ENCODE data around the gene PRKD2. TPM values are rescaled to one million over a fixed set of nuclear protein-coding genes. Genes with fewer than 3 reads are reported as not detected.

The PRKD2 gene
- total RNA-seq, 2 donors from 2014 or later = 18.9 to 58.3 TPM

DNA sequence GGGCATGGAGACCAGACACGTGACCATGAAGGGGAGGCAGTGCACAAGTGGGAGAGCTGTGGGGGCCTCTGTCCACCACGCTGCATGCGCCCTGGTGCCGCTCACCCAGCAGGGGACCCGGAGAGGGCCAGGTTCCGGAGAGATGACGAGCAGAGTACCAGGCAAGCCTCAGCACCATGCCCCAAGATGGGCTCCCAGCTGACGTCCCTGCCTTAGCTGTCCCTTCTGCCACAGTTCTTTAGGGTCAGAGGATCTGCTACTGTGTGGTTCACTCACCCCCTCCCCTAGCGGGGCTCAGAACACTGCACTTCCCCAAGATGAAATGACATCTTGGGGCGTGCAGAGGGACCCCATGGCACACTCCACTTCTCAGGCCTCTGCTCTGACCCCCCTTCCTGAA lies 9.6 kb upstream of the PRKD2 start:
- peaks cover 11 to 45% of the 10 kb centered on the region in 2 donors for H3K36me3 ChIP-seq (replicated peaks in 1 of 2; ENCODE audit: insufficient read depth in 1 of 2, low read depth in 2 of 2)
- no peak overlapping the region for H3K27ac ChIP-seq
- H3K9me3 ChIP-seq = no peaks in the 10 kb centered on the region
- TF ChIP-seq CTCF (IDR thresholded peaks at IDR 0.05) (no peak), POLR2A (IDR thresholded peaks at IDR 0.05) (no peak)
- intact Hi-C loops (cut with DNase I) = no loop called here
- no peaks in the 10 kb centered on the region for H3K4me1 ChIP-seq
- ATAC-seq (no peak), DNase-seq (no peak)
- H3K4me3 ChIP-seq = no peak overlapping the region
- no peaks in the 10 kb centered on the region for H3K27me3 ChIP-seq
- 88 to 92% methylated on average over 10 of the region's 10 CpGs for WGBS, 2 donors

DNA sequence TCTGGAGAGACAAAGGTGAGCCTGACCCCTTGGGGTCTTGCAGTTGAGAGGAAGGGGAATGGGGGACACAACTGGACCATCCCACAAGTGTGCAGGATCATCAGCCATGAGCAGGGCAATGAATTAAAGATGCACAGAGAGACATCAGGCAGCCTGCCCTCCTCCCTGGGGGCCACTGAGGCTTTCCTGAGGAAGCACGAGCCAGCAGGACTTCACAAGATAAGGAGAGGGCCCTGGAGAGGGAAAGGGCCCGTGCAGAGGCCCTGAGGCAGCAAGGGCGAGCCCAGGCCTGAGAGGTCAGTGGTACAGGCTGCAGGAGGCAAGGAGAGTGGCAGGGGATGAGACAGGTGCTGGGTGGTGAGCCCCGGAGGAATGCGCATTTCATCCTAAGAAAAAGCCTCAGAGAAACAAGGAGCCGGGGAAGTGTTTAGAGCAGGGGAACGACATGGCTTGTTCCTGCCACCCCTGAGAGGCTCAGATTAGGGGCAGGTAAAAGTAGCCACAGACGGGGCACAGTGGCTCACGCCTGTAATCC lies 9.0 kb upstream of the PRKD2 start:
- ATAC-seq = no peak
- Histone ChIP-seq H3K27ac (no peak overlapping the region), H3K4me3 (no peak overlapping the region), H3K4me1 (no peaks in the 10 kb centered on the region), H3K9me3 (no peaks in the 10 kb centered on the region), H3K36me3 (replicated peaks in 1 of 2; ENCODE audit: insufficient read depth in 1 of 2, low read depth in 2 of 2) (peaks cover 11 to 45% of the 10 kb centered on the region in 2 donors), H3K27me3 (no peaks in the 10 kb centered on the region)
- no peak for DNase-seq
- WGBS, 2 donors = 73 to 80% methylated on average over 9 of the region's 9 CpGs
- intact Hi-C loops (cut with DNase I) = no loop called here
- TF ChIP-seq POLR2A (IDR thresholded peaks at IDR 0.05) (no peak), CTCF (IDR thresholded peaks at IDR 0.05) (no peak)

DNA sequence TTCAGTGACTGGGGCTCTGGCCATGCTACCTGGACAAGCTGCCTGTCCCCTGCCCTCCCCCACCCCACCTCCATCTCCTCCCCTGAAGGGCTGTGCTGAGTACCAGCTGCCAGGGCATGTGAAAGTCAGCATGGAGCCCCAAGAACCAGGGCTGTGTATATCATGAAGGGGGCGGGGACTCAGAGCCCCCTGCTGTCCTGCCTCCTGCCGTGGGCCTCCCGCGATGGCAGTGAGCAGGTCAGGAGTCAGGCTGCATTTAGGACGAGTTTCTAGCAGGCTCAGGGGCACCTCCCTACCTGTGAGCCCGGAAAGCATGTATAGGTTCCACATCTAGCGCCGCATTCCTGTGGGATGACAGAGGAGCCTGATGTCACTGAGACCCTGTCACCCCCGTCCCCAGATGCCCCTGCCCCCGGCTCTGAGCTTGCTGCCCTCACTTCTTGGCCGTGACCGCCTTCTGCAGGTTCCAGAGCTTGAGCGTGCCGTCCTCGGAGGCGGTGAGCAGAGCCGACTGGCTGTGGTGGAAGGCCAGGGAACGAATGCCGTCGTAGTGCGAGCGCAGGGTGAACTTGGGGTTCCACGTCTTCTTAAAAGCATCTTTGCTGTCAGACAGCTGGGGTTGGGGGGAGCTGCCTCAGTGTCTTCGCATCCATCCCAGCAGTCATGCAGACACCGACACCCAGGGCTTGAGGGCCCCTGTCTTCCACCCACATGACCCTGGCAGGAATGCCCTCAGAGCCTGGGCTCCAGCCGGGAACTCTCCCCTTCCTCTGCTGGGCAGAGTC lies 8.3 kb upstream of the PRKD2 start:
- Histone ChIP-seq H3K36me3 (replicated peaks in 1 of 2; ENCODE audit: insufficient read depth in 1 of 2, low read depth in 2 of 2) (peaks cover 11 to 42% of the 10 kb centered on the region in 2 donors), H3K27me3 (no peaks in the 10 kb centered on the region), H3K9me3 (no peaks in the 10 kb centered on the region), H3K4me1 (no peaks in the 10 kb centered on the region), H3K27ac (no peak overlapping the region), H3K4me3 (no peak overlapping the region)
- DNase-seq = no peak
- TF ChIP-seq CTCF (IDR thresholded peaks at IDR 0.05) = no peak
- no peak for TF ChIP-seq POLR2A (IDR thresholded peaks at IDR 0.05)
- ATAC-seq = no peak
- intact Hi-C loops (cut with DNase I) = no loop called here
- 88 to 91% methylated on average over 2 to 24 of the region's 26 CpGs for WGBS, 2 donors

- 93 to 95% methylated on average over 17 to 20 of the region's 20 CpGs for WGBS, 2 donors
- intact Hi-C loops (cut with DNase I) = no loop called here
- Histone ChIP-seq H3K27me3 (no peaks in the 10 kb centered on the region), H3K4me1 (no peaks in the 10 kb centered on the region), H3K4me3 (no peak overlapping the region), H3K27ac (no peak overlapping the region), H3K9me3 (no peaks in the 10 kb centered on the region), H3K36me3 (replicated peaks in 1 of 2; ENCODE audit: insufficient read depth in 1 of 2, low read depth in 2 of 2) (peaks cover 11 to 34% of the 10 kb centered on the region in 2 donors)
- TF ChIP-seq CTCF (IDR thresholded peaks at IDR 0.05) (no peak), POLR2A (IDR thresholded peaks at IDR 0.05) (no peak)
- ATAC-seq (no peak), DNase-seq (no peak)
Observed at GRCh38 chr19:46724468-46724867, 7.6 kb upstream of the PRKD2 start.

- no peaks in the 10 kb centered on the region for H3K27me3 ChIP-seq
- TF ChIP-seq POLR2A (IDR thresholded peaks at IDR 0.05) = no peak
- TF ChIP-seq CTCF (IDR thresholded peaks at IDR 0.05) = no peak
- H3K4me3 ChIP-seq = no peak overlapping the region
- no peaks in the 10 kb centered on the region for H3K9me3 ChIP-seq
- no peak for ATAC-seq
- WGBS, 2 donors = 96 to 100% methylated on average over 4 to 5 of the region's 6 CpGs
- peaks cover 11 to 31% of the 10 kb centered on the region in 2 donors for H3K36me3 ChIP-seq (replicated peaks in 1 of 2; ENCODE audit: insufficient read depth in 1 of 2, low read depth in 2 of 2)
- DNase-seq = no peak
- peaks cover under 1% of the 10 kb centered on the region for H3K4me1 ChIP-seq
- H3K27ac ChIP-seq = no peak overlapping the region
- intact Hi-C loops (cut with DNase I) = no loop called here
Observed at GRCh38 chr19:46723471-46723870, 6.6 kb upstream of the PRKD2 start.
